ENCODE data around the gene ETNPPL.

Gene ETNPPL

DNA sequence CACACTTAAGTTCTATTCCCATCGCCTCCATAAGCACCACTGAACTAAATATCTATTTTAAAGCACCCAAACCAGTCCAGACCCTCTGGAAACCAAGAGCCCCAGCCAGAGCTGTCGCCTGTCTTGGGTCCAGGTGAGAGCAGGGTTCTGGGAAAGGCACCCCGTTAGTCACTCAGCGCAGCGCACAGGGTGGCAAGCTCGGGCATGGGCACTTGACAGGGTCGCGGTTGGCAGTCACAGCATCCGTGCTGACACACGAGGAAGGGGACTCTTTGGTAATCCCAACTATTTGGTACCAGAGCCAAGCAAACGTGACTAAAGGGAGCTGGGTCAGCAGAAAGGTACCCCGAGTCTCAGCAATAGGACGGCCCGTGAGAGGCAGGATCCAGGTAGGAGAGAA, 24.3 kb upstream of the ETNPPL start:
- Histone ChIP-seq H3K4me2 (ENCODE audit: low read depth, low read length, poor library complexity, severe bottlenecking) (no peak overlapping the region), H3K27ac (ENCODE audit: low read depth, low read length) (no peak overlapping the region), H3K4me3 (ENCODE audit: insufficient read depth, low read length, poor library complexity, severe bottlenecking) (no peak overlapping the region), H4K20me1 (ENCODE audit: low read depth, low read length) (no peaks in the 10 kb centered on the region), H3K9ac (ENCODE audit: low read length) (no peak overlapping the region), H3K79me2 (ENCODE audit: insufficient read depth, low read length) (no peaks in the 10 kb centered on the region), H2AFZ (ENCODE audit: low read depth, low read length, severe bottlenecking) (no peak overlapping the region), H3K36me3 (ENCODE audit: low read length) (no peaks in the 10 kb centered on the region), H3K27me3 (ENCODE audit: low read length) (no peaks in the 10 kb centered on the region), H3K9me3 (ENCODE audit: insufficient read depth, low read length) (no peaks in the 10 kb centered on the region), H3K9me2 (replicated peaks; ENCODE audit: insufficient read depth, low read length) (no peaks in the 10 kb centered on the region), H3F3A (ENCODE audit: insufficient read depth) (no peaks in the 10 kb centered on the region)
- TF ChIP-seq, protein P1, sequence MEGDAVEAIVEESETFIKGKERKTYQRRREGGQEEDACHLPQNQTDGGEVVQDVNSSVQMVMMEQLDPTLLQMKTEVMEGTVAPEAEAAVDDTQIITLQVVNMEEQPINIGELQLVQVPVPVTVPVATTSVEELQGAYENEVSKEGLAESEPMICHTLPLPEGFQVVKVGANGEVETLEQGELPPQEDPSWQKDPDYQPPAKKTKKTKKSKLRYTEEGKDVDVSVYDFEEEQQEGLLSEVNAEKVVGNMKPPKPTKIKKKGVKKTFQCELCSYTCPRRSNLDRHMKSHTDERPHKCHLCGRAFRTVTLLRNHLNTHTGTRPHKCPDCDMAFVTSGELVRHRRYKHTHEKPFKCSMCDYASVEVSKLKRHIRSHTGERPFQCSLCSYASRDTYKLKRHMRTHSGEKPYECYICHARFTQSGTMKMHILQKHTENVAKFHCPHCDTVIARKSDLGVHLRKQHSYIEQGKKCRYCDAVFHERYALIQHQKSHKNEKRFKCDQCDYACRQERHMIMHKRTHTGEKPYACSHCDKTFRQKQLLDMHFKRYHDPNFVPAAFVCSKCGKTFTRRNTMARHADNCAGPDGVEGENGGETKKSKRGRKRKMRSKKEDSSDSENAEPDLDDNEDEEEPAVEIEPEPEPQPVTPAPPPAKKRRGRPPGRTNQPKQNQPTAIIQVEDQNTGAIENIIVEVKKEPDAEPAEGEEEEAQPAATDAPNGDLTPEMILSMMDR (IDR thresholded peaks at IDR 0.05; ENCODE audit: insufficient read depth, low read length, poor library complexity, severe bottlenecking), result no peak
- no peak for TF ChIP-seq EZH2phosphoT487 (conservative IDR thresholded peaks at IDR 0.05; ENCODE audit: low read length)

DNA sequence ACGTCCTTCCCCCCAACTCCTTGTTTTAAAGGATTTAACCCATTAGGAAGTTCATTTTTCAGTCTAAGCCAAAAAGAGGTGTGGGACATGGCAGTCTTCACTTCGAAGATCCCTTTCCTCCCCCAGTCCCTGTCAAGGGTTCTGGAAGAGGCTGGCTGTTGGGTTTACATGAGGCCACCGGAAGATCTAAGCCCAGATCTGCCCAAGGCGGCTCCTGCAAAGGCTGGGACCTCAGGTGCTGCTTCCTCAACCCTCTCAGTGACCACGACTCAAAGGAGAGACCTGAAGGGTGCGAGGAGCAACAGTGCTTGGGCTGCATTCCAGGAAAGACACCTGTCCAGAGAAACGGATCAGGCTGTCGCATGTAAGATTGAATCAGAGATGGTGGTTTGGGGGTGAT, 23.5 kb upstream of the ETNPPL start:
- Histone ChIP-seq H3K79me2 (ENCODE audit: insufficient read depth, low read length) (no peaks in the 10 kb centered on the region), H3K27me3 (ENCODE audit: low read length) (no peaks in the 10 kb centered on the region), H2AFZ (ENCODE audit: low read depth, low read length, severe bottlenecking) (no peak overlapping the region), H4K20me1 (ENCODE audit: low read depth, low read length) (no peaks in the 10 kb centered on the region), H3K9me2 (replicated peaks; ENCODE audit: insufficient read depth, low read length) (no peaks in the 10 kb centered on the region), H3K4me3 (ENCODE audit: insufficient read depth, low read length, poor library complexity, severe bottlenecking) (no peak overlapping the region), H3K9me3 (ENCODE audit: insufficient read depth, low read length) (no peaks in the 10 kb centered on the region), H3K36me3 (ENCODE audit: low read length) (no peaks in the 10 kb centered on the region), H3K27ac (ENCODE audit: low read depth, low read length) (no peak overlapping the region), H3K9ac (ENCODE audit: low read length) (no peak overlapping the region), H3K4me2 (ENCODE audit: low read depth, low read length, poor library complexity, severe bottlenecking) (no peak overlapping the region), H3F3A (ENCODE audit: insufficient read depth) (no peaks in the 10 kb centered on the region)
- TF ChIP-seq, protein P1 (IDR thresholded peaks at IDR 0.05; ENCODE audit: insufficient read depth, low read length, poor library complexity, severe bottlenecking), result no peak
- no peak for TF ChIP-seq EZH2phosphoT487 (conservative IDR thresholded peaks at IDR 0.05; ENCODE audit: low read length)

DNA sequence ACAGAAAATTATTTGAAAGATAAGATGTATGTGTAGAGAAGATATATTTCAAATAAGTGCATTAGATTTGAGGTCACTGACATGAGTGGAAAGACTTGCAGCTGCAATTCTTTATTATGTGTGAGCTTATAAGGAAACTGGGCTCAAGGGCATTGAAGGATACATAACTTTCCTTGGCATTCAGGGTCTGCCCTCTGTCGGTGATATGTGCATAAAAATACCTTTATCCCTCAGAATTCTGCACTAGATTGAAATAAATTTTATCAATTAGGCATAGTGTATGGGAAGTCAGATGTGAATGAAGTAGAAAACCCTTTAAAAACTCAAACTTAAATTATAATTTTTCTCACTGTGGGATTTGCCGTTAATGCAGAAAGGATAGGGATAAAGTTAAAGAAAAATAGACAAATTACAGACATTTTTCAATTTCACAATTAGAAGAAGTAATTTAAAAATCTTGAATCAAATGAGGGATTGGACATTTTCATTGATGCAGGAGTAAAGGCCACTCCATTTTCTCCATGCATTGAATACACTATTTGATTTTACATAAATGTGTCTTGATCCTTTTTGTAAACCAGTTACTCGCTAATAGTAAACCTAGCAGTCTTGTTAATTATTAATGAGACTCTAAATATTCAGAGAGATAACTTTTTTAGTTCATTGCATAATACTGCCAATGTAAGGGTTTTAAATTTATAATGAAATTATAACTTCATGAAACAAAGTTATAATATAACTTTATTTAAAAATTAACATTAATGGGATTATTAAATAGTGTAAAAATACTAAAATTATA, 21.0 kb upstream of the ETNPPL start:
- no peak overlapping the region for H2AFZ ChIP-seq (ENCODE audit: low read depth, low read length, severe bottlenecking)
- no peak overlapping the region for H3K27ac ChIP-seq (ENCODE audit: low read depth, low read length)
- no peaks in the 10 kb centered on the region for H3K27me3 ChIP-seq (ENCODE audit: low read length)
- H3F3A ChIP-seq (ENCODE audit: insufficient read depth), result no peaks in the 10 kb centered on the region
- TF ChIP-seq EZH2phosphoT487 (conservative IDR thresholded peaks at IDR 0.05; ENCODE audit: low read length), result no peak
- TF ChIP-seq, protein P1 (IDR thresholded peaks at IDR 0.05; ENCODE audit: insufficient read depth, low read length, poor library complexity, severe bottlenecking), result no peak
- H3K4me2 ChIP-seq (ENCODE audit: low read depth, low read length, poor library complexity, severe bottlenecking), result no peak overlapping the region
- H3K36me3 ChIP-seq (ENCODE audit: low read length), result no peaks in the 10 kb centered on the region
- H3K79me2 ChIP-seq (ENCODE audit: insufficient read depth, low read length), result no peaks in the 10 kb centered on the region
- H4K20me1 ChIP-seq (ENCODE audit: low read depth, low read length), result no peaks in the 10 kb centered on the region
- no peak overlapping the region for H3K9ac ChIP-seq (ENCODE audit: low read length)
- H3K9me3 ChIP-seq (ENCODE audit: insufficient read depth, low read length), result no peaks in the 10 kb centered on the region
- H3K4me3 ChIP-seq (ENCODE audit: insufficient read depth, low read length, poor library complexity, severe bottlenecking), result no peak overlapping the region
- no peaks in the 10 kb centered on the region for H3K9me2 ChIP-seq (replicated peaks; ENCODE audit: insufficient read depth, low read length)

Measured in SU-DHL-6 (cell line).